ENCODE measurements around the gene TTC27. TPM values are rescaled to one million over a fixed set of nuclear protein-coding genes. Genes with fewer than 3 reads are reported as not detected.
A peak's percentile ranks its signal among the peaks of the same experiment; 100 is the strongest.

Gene TTC27
- total RNA-seq, 2 donors from 2014 or later = 16.4 to 20.3 TPM

DNA sequence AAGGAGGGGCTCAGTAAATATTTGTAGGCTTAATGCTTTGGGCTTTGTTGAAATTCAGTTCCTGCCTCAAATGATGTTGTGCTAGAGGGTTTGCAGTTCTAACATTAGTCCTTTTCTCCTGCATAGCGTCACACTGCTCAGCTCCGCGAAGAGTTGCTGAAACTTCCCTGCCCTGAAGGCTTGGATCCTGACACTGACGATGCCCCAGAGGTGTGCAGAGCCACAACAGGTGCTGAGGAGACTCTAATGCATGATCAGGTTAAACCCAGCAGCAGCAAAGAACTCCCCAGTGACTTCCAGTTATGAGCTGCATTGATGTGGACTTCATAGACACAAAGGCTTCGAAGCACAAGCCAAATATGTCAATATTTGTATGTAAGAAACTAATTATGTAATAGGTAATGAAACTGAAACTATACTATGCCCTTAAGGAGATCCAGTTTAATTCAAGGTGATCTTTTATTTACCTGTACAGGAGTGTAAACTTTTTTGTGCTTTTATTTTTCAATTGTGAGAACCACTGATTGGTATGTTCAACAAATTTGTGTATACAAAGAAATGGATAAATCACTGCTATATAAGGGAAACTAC is 10.2 kb upstream of the TTC27 start:
- 96% methylated on average over 3 to 5 of the region's 5 CpGs for WGBS, 2 experiments (ENCODE audit: insufficient coverage in 1 of 2, insufficient read length in 1 of 2)
- DNase-seq = no peak
- no peaks in the 10 kb centered on the region for H3K9me3 Mint-ChIP-seq
- TF ChIP-seq CTCF (conservative IDR thresholded peaks at IDR 0.05) = no peak
- no peak overlapping the region for H3K27ac ChIP-seq (ENCODE audit: low read depth, low read length)
- H3K36me3 ChIP-seq (ENCODE audit: control insufficient read depth, insufficient read depth, low read length) = peaks cover 61% of the 10 kb centered on the region
- no peak overlapping the region for H3K4me3 Mint-ChIP-seq
- H3K4me3 ChIP-seq (ENCODE audit: low read length) = no peak overlapping the region
- peaks cover 17% of the 10 kb centered on the region for H3K4me1 Mint-ChIP-seq
- no peaks in the 10 kb centered on the region for H3K9me3 ChIP-seq (ENCODE audit: control insufficient read depth, low read length)
- no peaks in the 10 kb centered on the region for H3K4me1 ChIP-seq (ENCODE audit: control insufficient read depth, insufficient read depth, low read length)
- H3K27me3 ChIP-seq (ENCODE audit: control insufficient read depth, insufficient read depth, low read length, poor library complexity, severe bottlenecking) = no peaks in the 10 kb centered on the region
- H3K27ac Mint-ChIP-seq = peak overlapping the region; percentile 59
- H3K27me3 Mint-ChIP-seq (ENCODE audit: insufficient read depth) = no peaks in the 10 kb centered on the region
- no peak overlapping the region for H3K9ac ChIP-seq (ENCODE audit: extremely low read depth, low read length, poor library complexity, severe bottlenecking)
- H3K36me3 Mint-ChIP-seq (ENCODE audit: low read depth) = peaks cover 61% of the 10 kb centered on the region

DNA sequence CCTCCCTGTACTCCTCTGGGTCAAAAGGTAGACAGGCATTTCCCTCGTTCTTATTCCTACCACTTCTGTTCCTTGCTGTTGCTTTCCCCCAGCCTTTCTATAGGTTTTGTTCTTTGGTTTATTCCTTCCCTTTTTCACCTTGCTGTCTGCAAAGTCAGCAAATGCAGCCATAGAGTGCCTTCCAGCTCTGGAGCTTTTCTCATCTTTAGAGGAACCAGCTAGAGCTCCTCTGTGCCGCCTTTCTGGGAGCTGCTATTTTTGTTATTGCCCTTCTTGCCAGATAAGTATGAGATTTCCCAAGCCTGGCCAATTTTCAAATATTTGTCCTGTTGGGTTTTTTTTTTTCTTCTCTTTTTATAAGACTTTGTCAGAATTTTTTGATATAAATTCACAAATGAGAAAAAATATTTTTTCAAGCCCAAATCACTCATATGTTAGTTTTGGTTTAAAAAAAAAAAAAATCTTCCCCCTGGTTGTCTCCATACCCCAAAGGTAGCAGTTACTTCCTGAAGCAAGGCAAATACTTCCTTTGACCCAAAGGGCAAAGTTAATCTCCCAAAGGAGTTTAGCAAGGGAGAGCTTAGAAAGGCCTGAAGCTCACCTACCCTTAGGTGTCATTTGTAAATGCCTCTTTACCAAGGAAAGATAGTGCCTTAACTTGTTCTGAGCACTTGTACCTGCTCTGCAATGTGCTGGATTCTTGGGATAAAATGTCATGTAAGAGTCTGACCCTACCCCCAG is 5.1 kb upstream of the TTC27 start:
- Histone ChIP-seq H3K4me1 (ENCODE audit: control insufficient read depth, insufficient read depth, low read length) (no peaks in the 10 kb centered on the region), H3K9me3 (ENCODE audit: control insufficient read depth, low read length) (no peaks in the 10 kb centered on the region), H3K27me3 (ENCODE audit: control insufficient read depth, insufficient read depth, low read length, poor library complexity, severe bottlenecking) (no peaks in the 10 kb centered on the region), H3K4me3 (ENCODE audit: low read length) (no peak overlapping the region), H3K36me3 (ENCODE audit: control insufficient read depth, insufficient read depth, low read length) (peaks cover 37% of the 10 kb centered on the region), H3K27ac (ENCODE audit: low read depth, low read length) (peak overlapping the region; percentile 40), H3K9ac (ENCODE audit: extremely low read depth, low read length, poor library complexity, severe bottlenecking) (no peak overlapping the region)
- Mint-ChIP-seq H3K27ac (peak overlapping the region; percentile 33), H3K4me1 (peaks cover 15% of the 10 kb centered on the region), H3K4me3 (no peak overlapping the region), H3K27me3 (ENCODE audit: insufficient read depth) (no peaks in the 10 kb centered on the region), H3K36me3 (ENCODE audit: low read depth) (peaks cover 41% of the 10 kb centered on the region), H3K9me3 (no peaks in the 10 kb centered on the region)
- no peak for DNase-seq
- TF ChIP-seq CTCF (conservative IDR thresholded peaks at IDR 0.05) = no peak
- 88 to 100% methylated on average over 1 to 2 of the region's 2 CpGs for WGBS, 2 experiments (ENCODE audit: insufficient coverage in 1 of 2, insufficient read length in 1 of 2)

DNA sequence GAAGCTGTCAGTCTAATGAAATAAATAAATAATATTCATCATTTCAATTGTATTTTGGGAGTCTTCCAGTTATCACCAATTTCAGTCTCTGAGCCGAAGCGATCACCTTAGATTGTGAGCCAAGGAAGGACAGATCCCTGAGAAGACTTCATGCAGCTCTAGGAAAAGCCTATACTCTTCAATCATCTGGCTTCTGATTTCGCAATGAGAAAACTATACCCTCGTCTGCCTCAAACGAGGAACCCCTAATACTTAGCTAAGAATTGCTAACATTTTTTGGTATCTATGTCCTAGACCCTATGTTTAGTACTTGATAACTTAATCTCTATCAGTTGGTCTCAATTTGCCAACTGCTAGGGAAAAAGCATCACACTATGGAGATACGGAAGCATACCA is 4.5 kb upstream of the TTC27 start:
- H3K4me3 Mint-ChIP-seq = no peak overlapping the region
- no peak overlapping the region for H3K9ac ChIP-seq (ENCODE audit: extremely low read depth, low read length, poor library complexity, severe bottlenecking)
- peaks cover 15% of the 10 kb centered on the region for H3K4me1 Mint-ChIP-seq

More for the DNA sequence above, 4.5 kb upstream of the TTC27 start:
- Histone ChIP-seq H3K27ac (ENCODE audit: low read depth, low read length) (no peak overlapping the region), H3K9me3 (ENCODE audit: control insufficient read depth, low read length) (no peaks in the 10 kb centered on the region), H3K4me3 (ENCODE audit: low read length) (no peak overlapping the region), H3K4me1 (ENCODE audit: control insufficient read depth, insufficient read depth, low read length) (no peaks in the 10 kb centered on the region), H3K36me3 (ENCODE audit: control insufficient read depth, insufficient read depth, low read length) (peaks cover 31% of the 10 kb centered on the region), H3K27me3 (ENCODE audit: control insufficient read depth, insufficient read depth, low read length, poor library complexity, severe bottlenecking) (no peaks in the 10 kb centered on the region)
- 94 to 98% methylated on average over 6 of the region's 6 CpGs for WGBS, 2 experiments (ENCODE audit: insufficient coverage in 1 of 2, insufficient read length in 1 of 2)
- Mint-ChIP-seq H3K27me3 (ENCODE audit: insufficient read depth) (no peaks in the 10 kb centered on the region), H3K36me3 (ENCODE audit: low read depth) (peaks cover 37% of the 10 kb centered on the region), H3K9me3 (no peaks in the 10 kb centered on the region), H3K27ac (no peak overlapping the region)
- DNase-seq = no peak
- no peak for TF ChIP-seq CTCF (conservative IDR thresholded peaks at IDR 0.05)

All from endodermal cell (in vitro differentiated cells).